NCI-H2227 (cell line): Measurements from ENCODE around the gene SUN2.

Experiments
- DNase-seq: peaks from one replicate; lab custom pipeline; 2025; ENCODE audit not compliant: unreplicated experiment; lab: John Stamatoyannopoulos, UW

SUN2 gene

DNA sequence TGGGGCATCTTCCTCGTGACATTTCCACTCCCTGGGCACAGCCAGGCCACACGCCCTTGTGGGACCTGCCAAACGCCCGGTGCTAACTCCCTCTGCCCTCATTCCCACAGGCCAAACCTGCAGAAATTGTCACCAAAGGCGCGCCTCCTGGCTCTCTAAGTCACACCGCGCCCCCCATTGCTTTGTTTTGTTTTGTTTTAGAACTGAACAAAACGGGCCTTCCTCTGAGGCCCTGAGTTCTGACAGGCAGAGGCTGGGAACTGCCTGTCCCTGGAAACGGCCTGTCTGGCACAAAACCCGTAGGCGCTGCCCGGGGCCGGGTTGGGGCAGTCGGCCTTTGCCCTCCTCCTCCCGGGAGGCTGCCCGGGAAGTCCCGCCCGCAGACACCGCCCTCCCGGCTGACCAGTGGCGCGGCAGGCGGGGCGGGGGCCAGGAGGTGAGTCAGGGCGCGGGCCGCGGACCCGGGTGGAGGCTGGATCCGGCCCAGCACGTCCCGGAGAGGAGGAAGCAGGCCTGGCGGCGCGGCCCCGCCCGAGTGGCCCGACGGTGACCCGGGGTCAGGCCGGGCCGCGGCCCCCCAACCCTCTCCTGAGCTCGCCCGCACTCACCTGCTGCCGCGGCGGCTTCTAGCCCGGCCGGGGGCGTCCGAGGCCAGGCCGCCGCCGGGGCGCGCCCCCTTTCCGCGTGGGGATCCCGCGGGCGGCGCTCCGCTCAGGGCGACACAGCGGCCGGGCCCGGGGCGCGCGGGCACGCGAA lies 465 bp downstream of the SUN2 start:
- DNase-seq, result peak; percentile 11

DNA sequence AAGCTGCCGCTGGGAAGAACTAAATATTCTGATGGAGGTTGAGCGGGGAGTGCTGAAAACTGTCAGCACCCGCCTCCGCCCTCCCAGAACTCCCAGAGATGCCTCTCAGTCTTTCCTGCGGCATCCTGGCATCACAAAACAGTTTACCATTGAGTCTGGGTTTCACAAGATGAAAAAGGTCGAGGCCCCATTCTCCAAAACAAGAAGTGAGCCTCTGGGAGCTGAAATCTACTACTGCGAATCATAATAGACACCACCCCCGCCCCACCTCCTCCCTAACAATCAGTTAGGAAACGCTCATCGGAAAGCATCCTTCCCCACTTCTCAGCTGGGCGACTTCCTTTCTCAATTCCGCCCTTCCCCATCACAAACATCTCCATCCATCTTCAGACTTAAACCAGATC lies 1.0 kb downstream of the SUN2 start:
- no peak for DNase-seq

DNA sequence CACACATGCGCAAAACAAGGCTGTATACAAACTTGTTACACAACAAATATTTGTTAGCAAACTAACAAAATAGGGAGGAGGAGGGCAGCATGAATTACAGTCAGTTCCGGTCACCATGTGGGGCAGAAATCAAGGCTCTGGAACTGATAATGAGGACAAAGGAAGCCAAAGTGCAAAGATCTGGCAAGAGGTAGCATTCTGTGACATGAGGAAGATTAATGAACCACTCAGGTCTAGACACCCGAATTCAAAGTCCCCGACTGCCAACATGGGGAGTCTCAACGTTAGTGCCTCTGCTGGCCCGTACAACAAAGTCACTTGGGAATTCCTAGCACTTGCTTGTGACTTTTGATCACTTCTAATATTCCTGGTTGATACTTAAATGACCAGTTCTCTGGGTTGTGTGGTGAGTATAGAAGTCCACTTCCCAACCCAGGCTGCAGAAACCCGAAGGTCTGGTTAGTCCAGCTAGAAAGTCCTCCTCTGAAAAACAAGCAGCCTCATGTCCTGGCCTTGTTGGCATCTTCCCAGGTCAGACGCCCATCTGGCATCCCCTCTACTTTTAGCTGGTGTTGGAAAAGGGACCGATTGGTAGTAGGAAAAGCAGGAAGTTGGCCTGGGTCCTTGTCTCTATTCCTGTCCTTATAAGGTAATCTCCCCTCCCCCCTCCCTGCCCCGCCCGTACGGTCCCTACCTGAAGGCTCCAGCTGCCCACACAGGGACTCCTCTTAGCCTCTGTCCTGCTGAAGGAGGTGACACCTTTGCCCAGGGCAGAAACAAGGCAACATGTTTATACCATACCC lies 1.6 kb downstream of the SUN2 start:
- no peak for DNase-seq

DNA sequence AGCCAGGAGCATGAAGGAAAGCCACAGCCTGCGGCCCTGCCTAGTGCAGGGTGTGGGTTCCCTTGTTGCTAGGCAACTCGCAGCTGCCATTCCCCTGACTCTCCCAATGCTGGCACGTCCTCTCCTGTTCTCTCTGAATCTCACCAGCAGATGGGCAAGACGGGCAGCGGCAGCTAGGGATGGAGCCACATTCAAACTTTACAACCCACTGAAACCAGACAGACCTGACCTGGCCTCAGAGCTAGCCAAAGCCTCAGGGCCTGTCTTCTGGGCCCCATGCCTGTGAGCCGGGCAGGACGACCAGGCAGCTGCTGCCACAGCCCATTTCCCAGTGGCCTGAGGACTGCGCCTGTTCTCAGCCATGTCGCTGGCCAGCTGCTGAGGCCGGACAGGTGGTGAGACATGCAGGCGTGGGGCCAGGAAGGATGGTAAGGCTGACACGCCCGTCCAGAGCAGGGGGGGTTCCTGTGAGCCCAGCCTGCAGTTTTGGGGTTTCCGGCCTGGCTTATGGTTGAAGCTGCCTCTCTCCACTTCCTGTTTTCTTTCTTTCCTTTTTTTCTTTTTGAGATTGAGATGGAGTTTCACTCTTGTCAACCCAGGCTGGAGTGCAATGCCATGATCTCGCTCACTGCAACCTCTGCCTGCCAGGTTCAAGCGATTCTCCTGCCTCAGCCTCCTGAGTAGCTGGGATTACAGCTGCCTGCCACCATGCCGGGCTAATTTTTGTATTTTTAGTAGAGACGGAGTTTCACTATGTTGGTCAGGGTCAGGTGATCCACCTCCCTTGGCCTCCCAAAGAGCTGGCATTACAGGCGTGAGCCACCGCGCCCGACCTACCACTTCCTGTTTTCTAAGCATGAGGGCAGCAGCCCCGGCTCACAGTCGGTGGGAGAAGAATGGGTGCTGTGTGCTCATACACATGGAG lies 4.1 kb downstream of the SUN2 start:
- no peak for DNase-seq

DNA sequence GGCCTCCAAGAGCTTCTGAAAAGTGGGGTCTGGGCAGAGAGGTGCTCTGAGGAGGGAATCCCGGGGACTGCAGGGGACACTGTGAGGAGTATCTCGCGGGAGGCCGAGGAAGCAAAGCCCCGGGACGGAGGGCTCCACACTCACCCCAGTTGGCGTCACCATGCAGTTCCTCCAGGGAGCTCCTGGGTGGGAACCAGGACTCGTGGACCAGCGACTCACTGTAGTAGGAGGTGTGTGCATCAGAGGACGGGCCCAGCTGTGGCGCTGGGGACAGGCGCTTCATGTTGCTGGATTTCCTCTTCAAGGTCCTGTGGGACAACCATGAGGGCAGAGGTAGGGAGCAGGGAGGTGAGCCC lies 4.8 kb downstream of the SUN2 start:
- DNase-seq, result no peak

DNA sequence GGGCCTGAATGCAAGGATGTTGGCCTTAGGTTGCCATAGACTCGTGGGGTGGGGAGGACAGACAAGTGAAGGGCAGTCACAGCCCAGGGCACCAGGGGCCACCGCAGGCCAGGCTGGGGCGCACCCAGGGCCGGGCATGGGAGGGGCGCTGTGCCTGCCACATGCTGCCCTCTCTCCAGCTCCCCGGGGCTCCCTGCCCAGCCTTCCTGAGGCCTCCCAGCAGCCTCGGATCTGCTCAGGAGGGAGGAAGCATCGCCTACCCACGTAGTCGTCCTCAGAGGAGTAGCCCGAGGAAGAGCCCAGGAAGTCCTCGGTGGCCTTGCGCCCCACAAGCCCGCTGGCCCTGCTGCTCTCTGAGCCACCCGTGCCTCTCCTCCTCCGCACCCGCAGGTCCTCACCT lies 5.2 kb downstream of the SUN2 start:
- no peak for DNase-seq

DNA sequence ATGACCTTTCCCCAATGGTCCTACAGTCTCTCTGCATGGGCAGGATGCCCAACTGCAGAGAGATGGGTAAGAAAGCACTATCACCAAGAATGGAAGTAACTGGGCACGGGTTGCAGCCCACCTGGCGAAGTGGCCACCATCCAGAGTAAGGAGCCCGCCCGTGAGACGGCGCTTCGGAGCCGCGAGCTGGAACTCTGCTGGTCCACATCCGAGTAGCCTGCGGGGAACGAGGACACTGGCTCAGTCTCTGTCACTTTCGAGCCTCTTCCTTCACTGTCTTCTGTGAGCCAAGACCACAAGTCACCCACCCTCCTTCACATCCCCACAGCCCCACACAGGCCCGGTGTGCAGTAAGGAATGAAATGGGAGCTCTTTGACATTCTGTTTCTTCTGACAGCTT lies 5.7 kb downstream of the SUN2 start:
- DNase-seq, result no peak

DNA sequence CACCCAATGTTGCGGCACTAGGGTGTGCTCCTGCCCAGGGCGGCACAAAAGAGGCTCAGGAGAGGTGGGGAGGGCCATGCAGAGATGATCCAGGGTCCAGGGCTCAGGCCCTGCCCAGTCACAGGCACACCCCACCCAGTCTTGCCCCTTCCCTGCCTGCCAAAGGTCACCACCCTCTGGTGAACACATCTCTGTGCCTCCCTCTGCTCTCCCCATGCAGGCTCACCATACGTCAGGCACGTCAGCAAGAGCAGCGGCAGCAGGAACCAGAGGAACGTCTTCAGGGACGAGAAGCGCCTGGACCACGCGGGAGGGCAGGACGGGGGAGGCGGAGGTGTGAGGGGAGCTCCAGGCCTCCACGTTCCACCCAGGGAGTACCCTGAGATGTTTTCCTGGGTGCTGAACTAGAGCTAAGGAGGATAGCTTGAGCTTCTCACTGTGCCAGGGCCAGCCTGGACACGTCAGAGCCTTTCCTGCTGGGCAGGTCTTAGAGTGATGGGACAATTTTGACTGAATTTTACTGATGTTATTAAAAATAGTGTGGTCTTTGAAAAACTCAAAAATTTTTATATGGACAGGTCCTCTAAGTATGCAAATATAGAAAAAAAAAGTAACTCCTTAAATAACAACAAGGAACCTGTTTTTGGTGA lies 7.2 kb downstream of the SUN2 start:
- DNase-seq, result no peak

DNA sequence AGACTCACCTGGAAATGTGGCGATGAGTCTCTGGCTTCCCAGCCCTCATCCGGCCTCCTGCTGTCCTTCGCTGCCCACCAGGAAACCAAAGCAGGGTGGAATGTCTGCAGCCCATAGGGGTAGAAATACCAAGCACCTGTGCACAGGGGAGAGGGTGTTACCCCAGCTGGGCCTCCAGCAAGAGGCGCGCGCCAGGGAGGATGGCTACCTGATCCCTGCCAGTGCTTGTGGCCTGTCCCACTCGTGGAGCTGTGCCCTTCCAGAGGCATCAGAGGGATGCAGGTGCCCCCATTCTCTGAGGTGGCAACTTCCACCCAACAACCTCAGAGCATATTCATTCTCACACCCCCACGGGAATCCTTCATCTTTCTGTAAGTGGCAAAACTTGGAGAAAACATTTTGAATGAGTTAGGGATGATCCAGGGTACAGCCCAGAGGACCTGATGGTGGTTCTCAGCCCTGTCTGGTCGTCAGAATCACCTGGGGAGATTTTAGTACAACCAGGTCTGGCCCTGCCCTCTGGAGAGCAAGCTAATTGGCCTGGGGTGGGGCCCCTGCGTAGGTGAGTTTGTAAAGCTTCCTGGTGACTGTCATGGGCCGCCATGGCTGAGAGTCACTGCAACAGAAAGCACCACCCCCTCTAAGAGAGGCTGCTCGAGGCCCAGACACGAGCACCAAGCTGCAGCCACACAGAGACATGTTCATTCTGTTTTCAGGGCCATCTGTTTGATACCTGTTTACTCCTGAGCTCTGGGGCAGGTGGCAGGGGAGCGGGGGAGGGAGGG lies 9.9 kb downstream of the SUN2 start:
- no peak for DNase-seq

DNA sequence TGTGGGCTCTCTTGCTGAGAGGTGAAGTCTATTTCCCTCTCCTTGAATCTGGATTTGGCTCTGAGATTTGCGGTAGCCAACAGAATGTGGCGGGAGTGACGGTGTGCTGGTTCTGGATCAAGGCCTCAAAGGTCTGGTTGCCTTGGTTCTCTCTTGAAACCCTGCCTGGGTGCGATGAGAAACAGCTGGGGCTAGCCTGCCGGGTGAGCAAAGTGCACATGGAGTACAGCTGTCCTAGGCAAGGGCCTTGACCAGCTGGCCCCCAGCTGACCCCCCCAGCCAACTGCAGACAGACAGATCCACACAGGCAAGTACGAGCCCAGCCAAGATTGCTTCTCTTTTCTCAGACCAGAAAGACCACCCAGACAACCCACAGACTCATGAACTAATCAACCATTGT lies 10.8 kb downstream of the SUN2 start:
- DNase-seq, result no peak

DNA sequence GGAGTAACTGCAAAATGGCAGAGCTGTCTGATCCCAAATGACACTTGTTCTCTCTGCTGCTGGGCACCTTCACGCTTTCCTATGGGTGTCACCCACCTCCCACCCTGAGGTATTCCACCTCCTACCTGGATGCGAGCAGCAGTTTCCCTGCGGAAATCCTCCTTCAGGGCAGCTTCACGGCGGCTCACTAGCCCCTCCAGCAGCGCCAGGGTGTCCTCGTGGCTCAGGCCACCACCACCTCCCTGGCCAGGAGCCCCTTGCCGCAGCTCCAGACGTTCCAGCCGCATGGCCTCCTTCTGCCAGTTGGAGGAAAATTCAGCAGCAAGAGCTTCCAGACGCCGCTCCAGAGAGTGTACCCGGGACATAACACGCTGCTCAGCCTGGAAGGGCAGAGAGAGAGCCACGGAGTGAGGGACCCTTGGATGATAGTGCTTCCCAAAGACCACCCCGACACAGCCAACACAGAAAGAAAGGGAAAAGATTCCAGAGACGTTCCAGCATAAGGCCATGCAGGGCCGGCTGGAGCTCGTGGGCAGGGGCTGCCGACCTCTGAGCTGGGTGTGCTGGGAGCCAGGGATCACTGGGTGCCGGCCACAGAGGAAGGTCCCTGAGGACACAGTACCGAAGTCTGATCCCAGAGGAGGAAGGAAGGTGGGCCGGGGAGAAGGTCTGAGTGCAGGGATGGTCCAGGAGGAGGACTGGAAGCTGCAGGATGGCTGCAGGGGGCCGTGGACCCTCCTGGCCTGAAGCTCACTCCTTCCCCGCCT lies 13.4 kb downstream of the SUN2 start:
- DNase-seq, result no peak

DNA sequence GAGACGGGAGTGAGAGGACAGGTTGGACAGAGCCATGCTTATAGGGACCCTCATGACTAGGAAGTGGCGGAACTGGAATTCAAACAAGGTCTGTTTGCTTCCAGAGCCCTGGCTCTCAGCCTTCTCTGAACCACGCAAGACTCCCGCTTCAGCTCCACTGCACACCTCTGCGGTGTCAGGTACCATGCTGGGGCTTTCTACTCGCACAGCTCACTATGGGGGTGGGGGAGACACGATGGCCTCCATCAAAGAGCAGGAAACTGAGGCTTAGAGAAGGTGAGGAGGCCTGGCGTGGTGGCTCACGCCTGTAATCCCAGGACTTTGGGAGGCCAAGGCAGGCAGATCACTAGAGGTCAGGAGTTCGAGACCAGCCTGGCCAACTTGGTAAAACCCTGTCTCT lies 14.2 kb downstream of the SUN2 start:
- DNase-seq, result no peak

DNA sequence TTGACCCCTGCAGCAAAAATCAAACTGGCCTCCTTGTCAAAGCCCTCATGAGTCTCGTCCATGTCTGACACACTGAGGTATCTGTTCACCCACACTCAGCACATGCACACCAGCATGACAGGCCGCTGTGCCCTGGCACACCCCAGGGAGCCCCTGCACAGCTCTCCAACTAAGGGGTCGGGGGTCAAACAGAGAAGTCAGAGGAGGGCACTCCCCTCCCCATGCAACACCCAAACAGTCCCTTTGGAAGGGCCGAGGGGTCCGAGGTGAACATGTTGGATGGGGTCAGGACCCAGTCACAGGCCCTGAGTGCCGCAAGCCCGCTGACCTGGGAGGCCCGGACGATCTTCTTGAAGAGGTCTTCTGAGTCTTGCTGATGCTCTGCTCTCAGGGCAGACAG lies 14.6 kb downstream of the SUN2 start:
- DNase-seq, result no peak

DNA sequence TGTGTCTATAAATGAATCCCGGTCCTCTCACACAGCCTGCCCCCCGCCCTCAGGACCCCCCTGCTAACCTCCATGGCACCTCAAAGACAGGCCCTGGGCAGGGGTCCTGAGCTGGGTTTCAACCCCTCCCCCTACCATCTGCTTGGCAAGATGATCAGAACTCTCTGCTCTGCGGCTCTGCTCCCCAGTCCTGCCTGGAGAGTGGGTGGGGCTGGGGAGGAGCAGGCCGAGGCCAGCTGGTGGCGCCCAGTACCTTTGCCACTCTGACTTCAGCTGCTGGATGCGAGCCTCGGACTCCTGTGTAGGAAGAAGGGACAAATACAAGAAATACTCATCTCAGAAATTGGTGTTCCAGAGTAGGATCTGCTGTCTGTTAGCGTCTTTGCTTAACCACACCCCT lies 15.0 kb downstream of the SUN2 start:
- DNase-seq, result no peak

DNA sequence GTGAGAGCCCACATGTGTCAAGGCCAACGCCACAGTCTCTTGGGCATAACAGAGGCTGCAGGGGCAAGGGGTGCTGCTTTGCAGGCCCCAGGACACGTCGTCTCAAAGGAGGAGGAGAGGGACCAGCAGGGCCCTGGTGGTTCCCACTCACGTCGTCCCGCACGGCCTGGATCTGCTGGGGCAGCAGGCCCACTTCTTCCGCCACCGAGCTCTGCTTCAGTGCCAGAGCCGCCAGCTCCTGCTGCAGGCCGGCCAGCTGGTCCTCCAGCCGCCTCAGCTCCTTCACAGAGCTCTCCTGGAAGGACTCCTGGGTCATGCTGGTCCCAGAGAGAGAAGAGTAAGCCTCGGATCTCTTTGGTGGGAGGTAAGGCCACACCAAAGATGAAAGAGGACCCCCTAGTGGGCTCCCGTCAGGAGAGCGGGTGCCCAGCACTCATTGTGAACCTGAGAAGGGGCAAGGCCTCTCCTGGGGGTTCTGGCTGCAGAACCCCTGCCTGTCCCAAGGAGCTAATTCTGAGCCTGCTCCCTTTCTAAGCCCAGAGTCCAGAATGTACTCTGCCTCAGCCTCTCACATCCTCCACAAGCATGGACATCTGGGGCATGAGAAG lies 15.6 kb downstream of the SUN2 start:
- no peak for DNase-seq

DNA sequence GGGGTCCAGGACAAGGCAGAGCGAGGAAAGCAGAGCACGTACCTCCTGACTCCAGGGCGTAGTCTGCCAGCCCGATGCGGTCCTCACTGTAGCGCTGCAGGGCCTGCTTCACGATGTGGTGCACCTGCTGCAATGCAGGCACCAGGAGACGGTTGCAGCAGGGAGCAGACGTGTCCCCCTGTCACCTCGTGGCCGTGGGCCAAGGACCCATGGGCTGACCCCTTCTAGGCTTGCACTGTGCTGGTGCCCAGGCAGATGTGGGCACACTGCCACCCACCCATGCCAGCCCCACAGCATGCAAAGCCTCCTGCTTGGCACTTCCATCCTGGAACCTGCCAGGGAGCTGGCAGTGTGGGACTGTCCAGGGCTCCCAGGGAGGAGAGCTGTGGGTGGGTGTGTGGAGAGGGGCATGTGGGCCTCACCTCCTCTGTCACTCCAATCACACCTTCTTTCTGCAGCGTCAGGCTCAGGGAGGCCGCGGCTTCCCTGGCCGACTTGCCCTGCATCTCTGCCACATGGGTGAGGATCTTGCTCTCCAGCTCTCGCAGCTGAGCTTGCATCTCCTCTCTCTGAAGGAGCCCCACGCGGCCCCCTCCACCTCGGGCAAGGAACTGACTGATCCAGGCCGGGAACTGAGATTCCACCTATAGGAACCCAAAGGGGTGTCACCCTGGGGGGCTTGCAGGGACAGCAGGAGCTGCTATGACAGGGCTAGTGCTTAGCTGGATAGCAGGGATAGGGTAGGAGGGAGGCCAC lies 16.3 kb downstream of the SUN2 start:
- DNase-seq, result no peak

DNA sequence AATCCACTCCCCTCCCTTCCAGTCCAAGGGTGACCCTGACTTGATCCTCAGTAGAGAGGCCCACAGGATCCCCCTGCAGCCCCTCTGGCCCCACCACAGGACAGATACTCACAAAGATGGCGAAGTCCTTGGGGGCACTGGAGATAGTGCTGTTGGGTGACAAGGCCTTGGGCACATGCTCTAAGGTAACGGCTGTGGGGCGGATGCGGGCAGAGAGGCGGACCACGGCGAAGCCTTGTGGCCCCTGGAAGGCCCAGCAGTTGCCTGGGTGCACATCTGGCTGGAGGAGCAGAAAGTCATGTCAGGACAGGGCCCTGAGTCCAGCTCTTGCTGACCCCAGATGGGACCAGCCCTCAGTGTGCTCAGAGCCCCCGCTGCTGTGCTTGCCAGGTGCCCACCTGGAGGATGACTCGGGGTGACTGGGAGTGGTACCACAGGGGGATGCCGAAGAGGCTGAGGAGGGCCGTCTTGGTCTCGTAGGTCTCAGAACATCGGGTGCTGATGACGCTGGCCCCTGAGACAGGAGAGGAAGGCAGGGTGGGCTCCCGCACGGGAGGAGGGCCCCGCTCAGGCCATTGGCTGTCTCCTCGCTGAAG lies 17.2 kb downstream of the SUN2 start:
- no peak for DNase-seq
